Cardiac muscle cell (in vitro differentiated cells and primary cell): ENCODE measurements around the gene FNBP1L. TPM values are rescaled to one million over a fixed set of nuclear protein-coding genes. Genes with fewer than 3 reads are reported as not detected.

Experiments
- DNase-seq, 2 donors: peaks; one replicate each; pipeline versions ENCODE4 v3.0.0 to v3.0.0-alpha.2; 2010 to 2017; ENCODE audit warnings: low read depth in 1 of 2, low spot score in 1 of 2
- H3K27ac ChIP-seq: fragments of 200-600 bp; sonication (generic); 2 replicates; pipeline ENCODE4 v1.5.1; 2016
- H3K27me3 ChIP-seq: fragments of 200-600 bp; sonication (generic); 2 replicates; pipeline ENCODE4 v1.6.0; 2016; ENCODE audit warnings: control low read depth
- H3K36me3 ChIP-seq: fragments of 200-600 bp; sonication (generic); 2 replicates; pipeline ENCODE4 v1.5.1; 2016; ENCODE audit warnings: control low read depth
- H3K4me1 ChIP-seq: fragments of 200-600 bp; sonication (generic); 2 replicates; pipeline ENCODE4 v1.8.1; 2017; ENCODE audit warnings: low read depth, mild to moderate bottlenecking, mixed run types
- H3K4me3 ChIP-seq: fragments of 200-600 bp; sonication (generic); 2 replicates; pipeline ENCODE4 v1.5.1; 2016; ENCODE audit warnings: mild to moderate bottlenecking
- H3K9me3 ChIP-seq: fragments of 200-600 bp; sonication (generic); 2 replicates; pipeline ENCODE4 v1.5.1; 2017; ENCODE audit warnings: low read depth, mild to moderate bottlenecking, control low read depth
- polyA plus RNA-seq: library from polyadenylated mRNA; unstranded; fragments of >200 nt; fragmentation: Nextera tagmentation; extraction: Ambion mirVana; gene quantifications from 2 replicates; pipeline ENCODE4 v1.2.1, GENCODE V29; 2016
- total RNA-seq: library from RNA; depleted of rRNA; stranded (reverse); fragments of >200 nt; gene quantifications from 2 replicates; pipeline ENCODE4 v1.2.3, GENCODE V29; 2016
- TF ChIP-seq, protein P1 (sequence below): IDR thresholded peaks from 2 replicates; pipeline ENCODE4 v1.5.1; 2012; ENCODE audit warnings: low read depth, mild to moderate bottlenecking, low read length

FNBP1L gene
- total RNA-seq (12.5 and 13.8 TPM in 2 replicates), polyA plus RNA-seq (12.3 TPM in 2 replicates)

DNA sequence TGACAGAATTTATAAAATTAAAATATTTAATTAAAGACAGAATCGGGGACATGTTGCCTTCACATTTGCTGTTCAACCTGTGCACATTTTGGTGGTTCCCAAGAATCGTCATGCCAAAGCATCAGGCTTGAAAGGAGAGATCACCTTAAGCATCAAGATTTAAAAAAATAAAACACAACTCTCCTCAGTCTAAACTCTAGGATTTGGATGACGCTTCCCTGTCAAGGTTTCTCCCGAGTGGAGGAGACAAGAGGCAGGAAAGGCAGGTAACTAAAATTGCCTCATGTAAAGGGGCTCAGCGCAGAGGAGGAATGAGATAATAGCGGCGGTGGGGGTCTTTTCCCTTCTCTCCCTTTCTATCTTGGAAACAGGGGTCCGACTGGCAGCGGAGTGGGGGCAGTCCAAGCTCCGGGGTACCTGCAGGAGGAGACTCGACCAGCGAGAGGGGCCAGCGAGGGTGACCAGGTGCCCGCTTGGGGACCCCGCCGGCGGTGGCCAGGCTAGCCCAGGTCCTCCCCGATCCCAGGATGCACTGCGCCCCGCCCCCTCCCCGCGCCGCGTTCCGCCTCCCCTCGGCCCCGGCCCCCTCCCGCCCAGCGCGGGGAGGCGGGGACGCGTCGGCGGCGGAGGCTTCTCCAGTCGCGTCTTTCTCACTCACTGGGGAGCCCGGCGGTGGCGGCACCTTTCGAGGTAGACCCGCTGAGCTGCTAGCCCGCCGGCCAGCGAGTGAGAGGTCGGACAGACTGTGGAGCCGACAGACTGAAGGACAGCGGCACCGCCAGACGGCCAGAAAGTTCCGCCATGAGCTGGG lies at the start of gene FNBP1L:
Gene FNBP1L, plus strand, starts transcription at position 638 of the 811 bp plus-strand sequence. Its CDS starts 164 bp downstream, at position 802.
- Histone ChIP-seq H3K36me3 (no peaks in the 10 kb centered on the region), H3K4me1 (no peaks in the 10 kb centered on the region), H3K9me3 (no peaks in the 10 kb centered on the region), H3K27me3 (peaks cover 14% of the 10 kb centered on the region), H3K4me3 (peak within 1 kb of the TSS; percentile 90), H3K27ac (peak within 1 kb of the TSS; percentile 65)
- TF ChIP-seq, protein P1, sequence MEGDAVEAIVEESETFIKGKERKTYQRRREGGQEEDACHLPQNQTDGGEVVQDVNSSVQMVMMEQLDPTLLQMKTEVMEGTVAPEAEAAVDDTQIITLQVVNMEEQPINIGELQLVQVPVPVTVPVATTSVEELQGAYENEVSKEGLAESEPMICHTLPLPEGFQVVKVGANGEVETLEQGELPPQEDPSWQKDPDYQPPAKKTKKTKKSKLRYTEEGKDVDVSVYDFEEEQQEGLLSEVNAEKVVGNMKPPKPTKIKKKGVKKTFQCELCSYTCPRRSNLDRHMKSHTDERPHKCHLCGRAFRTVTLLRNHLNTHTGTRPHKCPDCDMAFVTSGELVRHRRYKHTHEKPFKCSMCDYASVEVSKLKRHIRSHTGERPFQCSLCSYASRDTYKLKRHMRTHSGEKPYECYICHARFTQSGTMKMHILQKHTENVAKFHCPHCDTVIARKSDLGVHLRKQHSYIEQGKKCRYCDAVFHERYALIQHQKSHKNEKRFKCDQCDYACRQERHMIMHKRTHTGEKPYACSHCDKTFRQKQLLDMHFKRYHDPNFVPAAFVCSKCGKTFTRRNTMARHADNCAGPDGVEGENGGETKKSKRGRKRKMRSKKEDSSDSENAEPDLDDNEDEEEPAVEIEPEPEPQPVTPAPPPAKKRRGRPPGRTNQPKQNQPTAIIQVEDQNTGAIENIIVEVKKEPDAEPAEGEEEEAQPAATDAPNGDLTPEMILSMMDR = no peak
- peak; percentile 78 to 91 for DNase-seq

DNA sequence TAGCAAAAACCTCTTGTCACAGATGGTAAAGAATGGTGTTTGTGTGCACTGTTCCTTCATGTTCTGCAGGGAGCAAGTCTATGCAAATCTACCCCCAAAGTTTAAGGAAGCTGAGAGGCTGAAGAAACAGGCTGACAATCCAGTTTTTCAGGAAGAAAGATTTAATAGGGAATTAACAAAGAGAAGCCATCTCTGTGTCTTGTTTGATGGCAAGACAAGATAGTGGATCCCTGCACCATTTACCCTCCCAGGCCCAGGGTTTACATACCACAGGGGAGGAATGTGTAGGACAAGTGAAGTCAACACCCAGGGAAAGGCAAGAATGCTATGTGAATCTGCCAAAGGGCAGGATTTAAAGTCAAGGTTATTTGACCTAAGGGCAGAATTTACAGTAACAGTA lies 48.1 kb upstream of the FNBP1L start:
- Histone ChIP-seq H3K36me3 (no peaks in the 10 kb centered on the region), H3K27ac (no peak overlapping the region), H3K9me3 (no peaks in the 10 kb centered on the region), H3K27me3 (no peaks in the 10 kb centered on the region), H3K4me3 (no peak overlapping the region), H3K4me1 (no peaks in the 10 kb centered on the region)
- DNase-seq = no peak
- TF ChIP-seq, protein P1 = no peak

DNA sequence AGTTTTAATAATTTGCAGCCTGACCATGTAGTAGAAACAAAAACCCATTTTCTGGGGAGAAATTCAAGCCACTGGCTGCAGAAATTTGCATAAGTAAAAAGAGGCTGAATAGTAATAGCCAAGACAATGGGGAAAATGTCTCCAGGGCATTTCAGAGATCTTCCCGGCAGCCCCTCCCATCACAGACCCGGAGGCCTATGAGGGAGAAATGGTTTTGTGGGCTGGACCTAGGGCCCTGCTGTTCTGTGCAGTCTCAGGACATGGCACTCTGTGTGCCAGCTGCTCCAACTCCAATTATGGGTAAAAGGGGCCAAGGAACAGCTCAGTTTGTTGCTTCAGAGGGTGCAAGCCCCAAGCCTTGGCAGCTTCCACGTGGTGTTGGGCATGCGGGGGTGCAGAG lies 39.7 kb upstream of the FNBP1L start:
- H3K27ac ChIP-seq = no peak overlapping the region
- TF ChIP-seq, protein P1 = no peak
- no peaks in the 10 kb centered on the region for H3K36me3 ChIP-seq
- no peak overlapping the region for H3K4me3 ChIP-seq
- H3K9me3 ChIP-seq = no peaks in the 10 kb centered on the region
- no peaks in the 10 kb centered on the region for H3K27me3 ChIP-seq
- H3K4me1 ChIP-seq = no peaks in the 10 kb centered on the region
- no peak for DNase-seq

DNA sequence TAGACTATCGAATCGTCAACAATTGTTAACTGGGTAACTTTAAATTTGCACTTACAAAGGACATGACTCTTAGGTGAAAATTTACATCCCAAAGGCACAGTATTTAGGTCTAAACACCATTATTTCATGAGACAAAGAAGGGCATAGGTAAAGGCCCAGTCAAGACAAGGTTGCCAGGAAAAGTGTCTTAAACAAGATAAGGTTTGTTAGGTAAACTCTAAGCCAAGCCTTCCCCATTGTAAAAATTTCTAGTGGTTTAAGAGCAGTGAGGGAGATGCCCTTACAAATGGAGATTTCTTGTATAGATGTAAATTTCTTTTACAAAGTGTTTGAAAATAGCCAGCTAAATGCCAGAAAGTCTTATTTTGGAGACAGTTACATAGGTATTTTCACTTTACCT lies 36.9 kb upstream of the FNBP1L start:
- TF ChIP-seq, protein P1 = no peak
- Histone ChIP-seq H3K4me1 (no peaks in the 10 kb centered on the region), H3K9me3 (no peaks in the 10 kb centered on the region), H3K27me3 (no peaks in the 10 kb centered on the region), H3K36me3 (no peaks in the 10 kb centered on the region), H3K27ac (no peak overlapping the region), H3K4me3 (no peak overlapping the region)
- no peak for DNase-seq

DNA sequence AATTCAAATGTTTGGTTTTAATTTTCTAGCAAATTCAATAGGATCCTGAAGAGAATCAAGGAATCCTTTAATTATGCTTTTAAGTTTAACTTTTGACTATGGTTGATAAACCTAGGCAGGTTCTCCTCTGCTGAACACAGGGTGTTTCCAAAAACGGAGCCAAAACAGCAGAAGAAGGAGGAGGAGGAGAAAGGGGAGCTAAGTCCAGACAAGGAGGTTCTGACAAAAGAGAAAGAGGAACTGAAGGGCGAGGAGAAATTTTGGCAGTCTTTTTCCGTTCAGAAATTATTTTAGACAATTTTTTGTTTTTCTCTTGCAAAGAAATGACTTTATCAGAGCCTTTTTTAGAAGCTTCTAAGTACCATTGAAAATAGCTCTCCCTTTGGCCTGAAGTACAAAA lies 33.2 kb upstream of the FNBP1L start:
- DNase-seq = no peak
- H3K36me3 ChIP-seq = no peaks in the 10 kb centered on the region
- no peak overlapping the region for H3K27ac ChIP-seq
- TF ChIP-seq, protein P1 = no peak
- no peaks in the 10 kb centered on the region for H3K4me1 ChIP-seq
- no peak overlapping the region for H3K4me3 ChIP-seq
- no peaks in the 10 kb centered on the region for H3K27me3 ChIP-seq
- H3K9me3 ChIP-seq = no peaks in the 10 kb centered on the region
